Fibroblast of skin of left biceps (primary cell): Measurements from ENCODE around the gene MDFIC2.
"Not testable (repeated sequence)": the region's sequence is repeated elsewhere in the genome, so short reads cannot be mapped to it uniquely, and the experiment has no call there.

Source experiments
- DNase-seq, 2 experiments: peaks; one replicate each; pipeline ENCODE4 v3.0.0-alpha.2; 2013; ENCODE audit warnings: low read depth in 2 of 2

MDFIC2 gene

GRCh38 chr3:70312336-70312735, at the start of gene MDFIC2:
MDFIC2 (minus strand) TSS chr3:70312638; CDS start chr3:70311973, 665 bp downstream.
- DNase-seq, result no peak

- no peak for DNase-seq
Observed at GRCh38 chr3:70360979-70361760, 48.7 kb upstream of the MDFIC2 start.

DNA sequence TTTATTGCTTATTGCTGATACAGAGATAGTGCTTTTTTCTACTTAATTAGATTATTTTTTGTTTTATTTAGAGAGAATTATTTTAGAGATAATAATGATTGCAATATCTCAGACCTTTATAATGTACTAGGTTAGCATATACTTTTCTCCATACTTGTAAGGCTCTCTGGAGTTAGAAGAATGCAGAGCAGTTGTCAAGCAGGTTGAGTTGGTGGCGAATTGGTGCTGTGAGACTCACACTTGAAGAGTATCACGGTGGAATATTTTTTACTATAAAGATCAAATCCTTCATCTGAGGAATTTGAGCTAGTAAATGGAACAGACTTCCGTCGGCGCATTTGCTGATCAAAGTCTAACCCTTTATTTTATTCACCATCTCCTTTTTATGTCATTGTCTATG, 47.3 kb upstream of the MDFIC2 start:
- no peak for DNase-seq

DNA sequence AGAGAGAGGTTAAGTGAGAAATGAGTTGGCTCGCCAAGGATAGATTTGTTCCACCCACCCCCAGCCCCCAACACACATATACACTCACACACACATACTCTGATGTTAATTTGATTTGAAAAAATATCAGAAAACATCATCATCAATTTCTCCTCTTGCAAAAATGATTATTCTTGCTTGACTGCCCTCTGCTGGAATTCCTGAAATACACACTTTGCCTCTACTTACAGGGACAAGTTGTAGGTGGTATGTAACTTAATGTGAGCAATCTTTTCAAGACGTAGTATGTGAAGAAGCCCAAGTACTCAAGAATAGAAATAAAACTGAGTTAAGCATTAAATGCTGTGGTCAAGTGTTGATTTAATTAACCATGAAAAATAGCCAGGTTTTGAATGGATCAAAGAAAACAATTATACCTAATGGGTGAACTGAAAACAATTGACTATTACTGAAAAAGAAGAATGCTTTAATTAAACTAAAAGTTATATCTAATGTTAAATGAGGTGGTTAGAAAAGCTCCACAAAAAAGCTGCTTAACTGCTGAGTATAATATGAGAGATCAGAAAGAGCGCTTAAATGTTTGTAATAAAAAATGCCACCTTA, 46.6 kb upstream of the MDFIC2 start:
- no peak for DNase-seq

- no peak for DNase-seq
Observed at GRCh38 chr3:70352215-70352614, 39.8 kb upstream of the MDFIC2 start.

GRCh38 chr3:70342149-70342548, 29.7 kb upstream of the MDFIC2 start:
- no peak for DNase-seq

DNA sequence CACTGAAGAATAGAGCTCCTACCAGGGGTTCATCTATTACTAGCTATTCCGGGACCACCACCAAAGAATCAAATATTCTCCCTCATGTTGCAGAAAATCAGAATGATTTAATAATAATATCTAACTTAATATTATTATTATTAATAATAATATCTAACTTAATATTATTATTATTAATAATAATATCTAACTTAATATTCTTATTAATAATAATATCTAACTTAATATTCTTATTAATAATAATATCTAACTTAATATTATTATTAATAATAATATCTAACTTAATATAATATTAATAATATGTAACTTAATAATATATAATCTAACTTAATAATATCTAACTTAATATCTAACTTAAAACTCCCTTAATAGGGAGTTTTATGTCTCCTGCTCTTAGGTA, 24.4 kb upstream of the MDFIC2 start:
- not testable (repeated sequence) for DNase-seq

DNA sequence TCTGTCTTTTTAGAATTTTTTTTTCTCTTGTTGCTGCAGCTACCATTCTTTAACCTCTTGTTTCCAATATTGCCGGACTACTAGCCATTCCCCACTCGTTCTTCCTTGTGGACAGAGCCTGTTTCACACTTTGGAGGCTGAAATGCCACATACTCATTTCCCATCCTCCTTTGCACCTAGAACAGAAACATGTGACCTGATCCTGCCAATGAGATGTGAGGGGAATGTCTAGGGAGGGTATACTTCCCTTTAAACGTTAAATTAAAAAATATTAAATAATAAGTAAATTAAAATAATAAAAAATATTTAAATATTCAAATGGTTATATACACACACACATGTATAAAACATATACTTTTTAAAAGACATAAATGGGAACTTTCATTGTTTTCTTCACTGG, 20.6 kb upstream of the MDFIC2 start:
- DNase-seq, result no peak

- no peak for DNase-seq
Observed at GRCh38 chr3:70315021-70315420, 2.6 kb upstream of the MDFIC2 start.

DNA sequence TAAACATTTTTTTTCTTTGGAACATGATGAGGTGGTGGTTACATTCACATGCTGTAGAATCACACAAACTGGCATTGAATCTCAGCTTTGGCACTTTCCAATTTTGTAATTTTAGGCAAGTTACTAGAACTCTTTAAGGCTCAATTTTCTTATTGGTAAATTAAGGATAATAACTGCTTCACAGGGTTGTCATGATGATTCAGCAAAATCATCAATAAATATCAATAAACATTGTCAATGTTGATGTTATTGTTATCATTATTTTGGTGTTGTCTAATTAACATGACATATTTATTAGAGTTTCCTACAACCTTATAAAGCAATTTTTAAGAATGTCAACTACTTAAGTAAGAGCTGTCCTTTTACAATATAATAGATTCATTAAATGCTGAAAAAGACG, 1.6 kb downstream of the MDFIC2 start:
- no peak for DNase-seq

DNA sequence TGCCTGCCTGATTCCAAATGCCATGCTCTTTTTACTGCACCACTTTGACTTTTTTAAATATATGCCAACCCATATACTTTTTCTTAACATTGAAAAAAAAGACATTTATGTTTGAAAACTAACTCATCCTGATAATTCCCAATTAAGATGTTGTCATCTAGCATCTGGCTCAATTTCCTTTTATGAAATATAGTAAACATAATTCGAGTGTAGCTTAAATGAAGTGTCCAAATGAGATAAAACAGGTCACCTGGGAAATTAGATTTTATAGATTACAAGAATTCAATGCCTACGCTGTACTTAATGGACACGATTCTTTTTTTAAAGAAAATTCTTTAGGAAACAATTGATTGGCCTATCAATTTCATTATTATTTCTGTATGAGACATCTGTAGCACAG, 2.8 kb downstream of the MDFIC2 start:
- DNase-seq, result no peak

GRCh38 chr3:70308760-70309159, 3.7 kb downstream of the MDFIC2 start:
- no peak for DNase-seq

GRCh38 chr3:70306736-70307135, 5.7 kb downstream of the MDFIC2 start:
- DNase-seq, result no peak

DNA sequence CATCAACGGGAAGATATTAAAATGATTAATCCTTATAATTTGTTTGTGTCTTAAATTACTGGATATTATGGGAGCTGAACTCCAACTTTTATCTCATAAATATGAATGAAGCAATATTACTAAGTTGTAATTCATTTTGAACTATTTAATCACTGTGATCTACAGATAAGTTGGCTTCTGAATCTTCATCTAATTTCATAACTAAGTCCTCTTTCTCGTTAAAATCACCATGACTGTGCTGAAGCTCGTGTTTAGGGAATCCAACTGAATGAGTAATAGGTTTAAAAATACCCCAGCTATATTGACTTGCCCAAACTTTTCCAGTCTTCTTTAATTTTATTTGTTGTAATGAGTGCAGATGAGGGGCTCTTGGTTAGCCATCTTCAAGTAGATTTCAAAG, 14.1 kb downstream of the MDFIC2 start:
- DNase-seq, result no peak

DNA sequence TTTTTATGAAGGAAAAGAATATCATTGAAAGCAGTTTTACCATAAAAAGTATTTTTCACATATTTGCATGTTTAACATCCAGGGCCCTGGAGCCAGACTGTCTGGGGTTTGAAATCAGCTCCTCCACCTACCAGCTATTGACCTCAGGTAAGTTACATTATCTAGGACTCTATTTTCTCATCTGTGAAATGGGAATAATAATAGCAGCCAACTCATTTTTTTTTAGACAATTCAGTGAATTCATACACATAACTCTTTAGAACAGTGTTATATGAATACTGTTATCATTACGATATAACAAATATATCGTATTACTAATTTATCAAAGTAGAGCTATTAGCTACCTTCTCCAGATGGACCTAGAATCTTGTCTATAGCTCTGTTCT, 21.3 kb downstream of the MDFIC2 start:
- DNase-seq, result no peak

DNA sequence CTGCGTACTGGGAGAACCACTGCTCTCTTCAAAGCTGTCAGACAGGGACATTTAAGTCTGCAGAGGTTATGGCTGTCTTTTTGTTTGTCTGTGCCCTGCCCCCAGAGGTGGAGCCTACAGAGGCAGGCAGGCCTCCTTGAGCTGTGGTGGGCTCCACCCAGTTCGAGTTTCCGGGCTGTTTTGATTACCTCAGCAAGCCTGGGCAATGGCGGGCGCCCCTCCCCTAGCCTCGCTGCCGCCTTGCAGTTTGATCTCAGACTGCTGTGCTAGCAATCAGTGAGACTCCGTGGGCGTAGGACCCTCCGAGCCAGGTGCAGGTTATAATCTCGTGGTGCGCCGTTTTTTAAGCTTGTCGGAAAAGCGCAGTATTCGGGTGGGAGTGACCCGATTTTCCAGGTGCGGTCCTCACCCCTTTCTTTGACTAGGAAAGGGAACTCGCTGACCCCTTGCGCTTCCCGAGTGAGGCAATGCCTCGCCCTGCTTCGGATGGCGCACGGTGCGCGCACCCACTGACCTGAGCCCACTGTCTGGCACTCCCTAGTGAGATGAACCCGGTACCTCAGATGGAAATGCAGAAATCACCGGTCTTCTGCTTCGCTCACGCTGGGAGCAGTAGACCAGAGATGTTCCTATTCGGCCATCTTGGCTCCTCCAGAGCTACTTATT, 21.9 kb downstream of the MDFIC2 start:
- not testable (repeated sequence) for DNase-seq

DNA sequence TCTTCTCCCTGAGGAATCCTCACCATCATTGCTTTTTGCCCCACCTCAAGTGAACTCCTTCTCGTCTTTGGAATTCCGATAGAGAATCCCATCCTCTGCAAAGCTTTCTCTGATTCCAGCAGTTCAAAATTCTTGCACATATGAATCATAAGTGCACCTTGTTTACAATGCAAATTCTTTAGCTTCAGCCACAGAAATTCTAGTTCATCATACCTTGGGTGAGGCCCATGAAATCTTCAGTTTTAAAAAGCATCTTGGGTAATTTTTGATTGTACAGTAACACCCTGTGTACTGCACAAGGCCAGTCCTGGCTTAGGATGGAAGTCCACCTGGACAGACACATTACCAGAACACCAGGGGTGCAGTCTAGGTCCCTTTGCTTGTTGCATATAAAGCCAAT, 30.8 kb downstream of the MDFIC2 start:
- DNase-seq, result no peak

GRCh38 chr3:70277304-70277703, 35.1 kb downstream of the MDFIC2 start:
- no peak for DNase-seq

DNA sequence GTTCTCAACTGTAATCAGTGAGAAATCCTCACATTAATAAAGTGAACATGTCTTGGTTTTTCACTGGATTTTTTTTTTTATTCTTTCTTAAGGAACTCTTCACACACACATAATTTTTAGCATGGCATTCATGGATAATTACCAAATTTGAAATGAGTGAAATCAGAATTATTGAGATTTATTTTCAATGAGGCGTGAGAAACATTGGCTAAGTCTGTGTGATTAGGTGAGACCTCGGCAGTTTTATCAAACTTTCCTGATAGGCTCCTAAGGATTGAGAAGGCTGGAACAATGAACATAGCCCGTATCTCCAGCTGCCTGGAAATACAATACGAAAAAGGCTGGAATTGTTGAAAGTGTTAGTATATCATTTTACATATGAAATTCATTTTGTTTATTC, 35.5 kb downstream of the MDFIC2 start:
- DNase-seq, result no peak

DNA sequence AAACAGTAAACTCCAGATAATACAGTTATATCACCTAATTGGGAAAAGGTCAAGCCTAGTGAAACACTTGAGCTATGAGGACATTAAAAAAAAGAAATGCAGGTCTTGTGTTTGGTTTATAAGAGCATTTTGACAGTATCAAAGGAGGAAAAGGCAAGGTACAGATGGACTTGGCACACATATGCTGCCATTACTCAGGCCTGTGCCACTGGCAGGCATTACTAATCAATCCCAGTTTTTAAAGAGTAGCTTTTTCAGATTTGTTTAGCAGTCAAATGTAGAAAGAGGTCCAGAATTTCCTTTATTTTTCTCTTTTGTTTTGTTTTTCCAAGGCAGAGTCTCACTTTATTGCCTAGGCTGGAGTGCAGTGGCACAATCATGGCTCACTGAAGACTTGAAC, 38.9 kb downstream of the MDFIC2 start:
- no peak for DNase-seq

DNA sequence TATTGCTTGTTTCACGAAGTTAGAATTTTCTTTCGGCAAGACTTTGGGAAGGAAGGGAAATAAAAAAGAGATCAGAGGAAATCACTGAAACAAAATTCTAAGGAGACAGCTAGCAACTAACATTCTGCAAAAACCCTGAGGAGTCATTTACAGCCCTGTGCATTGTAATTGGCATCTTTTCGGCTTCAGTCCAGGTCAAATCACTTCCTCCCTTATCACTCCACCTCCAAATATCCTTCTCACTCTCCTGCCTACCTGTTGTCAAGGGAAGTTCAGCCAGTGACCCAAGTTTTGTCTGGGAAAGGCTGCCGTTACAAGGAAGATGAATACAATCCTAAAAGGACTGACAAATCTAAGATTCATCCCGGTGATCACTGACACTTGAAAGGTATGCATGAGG, 39.6 kb downstream of the MDFIC2 start:
- DNase-seq, result no peak

GRCh38 chr3:70264122-70264780, 48.2 kb downstream of the MDFIC2 start:
- no peak for DNase-seq

GRCh38 chr3:70261283-70261682, 51.2 kb downstream of the MDFIC2 start:
- no peak for DNase-seq
